ENCODE measurements around the gene P3H4.

The P3H4 gene

GRCh38 chr17:41792845-41793783, 18.6 kb downstream of the P3H4 start:
- no peak for TF ChIP-seq TAF1 (IDR thresholded peaks at IDR 0.05; ENCODE audit: low read depth, low read length)
- TF ChIP-seq POU2F2 (IDR thresholded peaks at IDR 0.05; ENCODE audit: low read depth, low read length) = no peak
- TF ChIP-seq POLR2A (IDR thresholded peaks at IDR 0.05; ENCODE audit: low read depth, low read length) = no peak
- TF ChIP-seq POLR2AphosphoS5 (IDR thresholded peaks at IDR 0.05; ENCODE audit: low read depth, low read length) = no peak
- TF ChIP-seq SPI1 (IDR thresholded peaks at IDR 0.05; ENCODE audit: low read depth, low read length) = no peak
- TF ChIP-seq PAX5 (IDR thresholded peaks at IDR 0.05; ENCODE audit: insufficient read depth, low read length, severe bottlenecking) = no peak
- no peak for FAIRE-seq
- no peak for DNase-seq (ENCODE audit: insufficient read length, low spot score)

- TF ChIP-seq POLR2AphosphoS5 (IDR thresholded peaks at IDR 0.05; ENCODE audit: low read depth, low read length) (no peak), POLR2A (IDR thresholded peaks at IDR 0.05; ENCODE audit: low read depth, low read length) (no peak), POU2F2 (IDR thresholded peaks at IDR 0.05; ENCODE audit: low read depth, low read length) (no peak), TAF1 (IDR thresholded peaks at IDR 0.05; ENCODE audit: low read depth, low read length) (no peak), PAX5 (IDR thresholded peaks at IDR 0.05; ENCODE audit: insufficient read depth, low read length, severe bottlenecking) (no peak), SPI1 (IDR thresholded peaks at IDR 0.05; ENCODE audit: low read depth, low read length) (no peak)
- DNase-seq (ENCODE audit: insufficient read length, low spot score) = no peak
- FAIRE-seq = no peak
Measured at GRCh38 chr17:41787021-41787418, 24.7 kb downstream of the P3H4 start.

GRCh38 chr17:41786227-41787020, 25.3 kb downstream of the P3H4 start, which contains the start of gene JUP:
JUP (minus strand) TSS chr17:41786711; CDS start chr17:41771854, 14,857 bp downstream.
- DNase-seq (ENCODE audit: insufficient read length, low spot score) = peak; percentile 98
- no peak for TF ChIP-seq POU2F2 (IDR thresholded peaks at IDR 0.05; ENCODE audit: low read depth, low read length)
- no peak for TF ChIP-seq TAF1 (IDR thresholded peaks at IDR 0.05; ENCODE audit: low read depth, low read length)
- TF ChIP-seq PAX5 (IDR thresholded peaks at IDR 0.05; ENCODE audit: insufficient read depth, low read length, severe bottlenecking) = no peak
- no peak for TF ChIP-seq POLR2A (IDR thresholded peaks at IDR 0.05; ENCODE audit: low read depth, low read length)
- TF ChIP-seq SPI1 (IDR thresholded peaks at IDR 0.05; ENCODE audit: low read depth, low read length) = no peak
- TF ChIP-seq POLR2AphosphoS5 (IDR thresholded peaks at IDR 0.05; ENCODE audit: low read depth, low read length) = no peak
- peak; percentile 91 for FAIRE-seq

GRCh38 chr17:41785859-41786226, 25.9 kb downstream of the P3H4 start:
- FAIRE-seq (no peak), DNase-seq (ENCODE audit: insufficient read length, low spot score) (no peak)
- no peak for TF ChIP-seq POU2F2 (IDR thresholded peaks at IDR 0.05; ENCODE audit: low read depth, low read length)
- TF ChIP-seq POLR2A (IDR thresholded peaks at IDR 0.05; ENCODE audit: low read depth, low read length) = no peak
- TF ChIP-seq SPI1 (IDR thresholded peaks at IDR 0.05; ENCODE audit: low read depth, low read length) = no peak
- TF ChIP-seq PAX5 (IDR thresholded peaks at IDR 0.05; ENCODE audit: insufficient read depth, low read length, severe bottlenecking) = no peak
- TF ChIP-seq TAF1 (IDR thresholded peaks at IDR 0.05; ENCODE audit: low read depth, low read length) = no peak
- no peak for TF ChIP-seq POLR2AphosphoS5 (IDR thresholded peaks at IDR 0.05; ENCODE audit: low read depth, low read length)

GRCh38 chr17:41785091-41785858, 26.5 kb downstream of the P3H4 start:
- TF ChIP-seq TAF1 (IDR thresholded peaks at IDR 0.05; ENCODE audit: low read depth, low read length) (no peak), POLR2A (IDR thresholded peaks at IDR 0.05; ENCODE audit: low read depth, low read length) (no peak), POLR2AphosphoS5 (IDR thresholded peaks at IDR 0.05; ENCODE audit: low read depth, low read length) (no peak), POU2F2 (IDR thresholded peaks at IDR 0.05; ENCODE audit: low read depth, low read length) (no peak)
- no peak for FAIRE-seq
- DNase-seq (ENCODE audit: insufficient read length, low spot score) = no peak

- TF ChIP-seq SPI1 (IDR thresholded peaks at IDR 0.05; ENCODE audit: low read depth, low read length) (peak; percentile 13; the same call in 1 of the 2 replicates), POLR2AphosphoS5 (IDR thresholded peaks at IDR 0.05; ENCODE audit: low read depth, low read length) (no peak)
- no peak for DNase-seq (ENCODE audit: insufficient read length, low spot score)
- peak; percentile 71 for FAIRE-seq
Measured at GRCh38 chr17:41784207-41784744, 27.5 kb downstream of the P3H4 start.

- TF ChIP-seq SPI1 (IDR thresholded peaks at IDR 0.05; ENCODE audit: low read depth, low read length) (no peak), POLR2AphosphoS5 (IDR thresholded peaks at IDR 0.05; ENCODE audit: low read depth, low read length) (no peak), POLR2A (IDR thresholded peaks at IDR 0.05; ENCODE audit: low read depth, low read length) (no peak), PAX5 (IDR thresholded peaks at IDR 0.05; ENCODE audit: insufficient read depth, low read length, severe bottlenecking) (no peak), POU2F2 (IDR thresholded peaks at IDR 0.05; ENCODE audit: low read depth, low read length) (no peak), TAF1 (IDR thresholded peaks at IDR 0.05; ENCODE audit: low read depth, low read length) (no peak)
- no peak for FAIRE-seq
- no peak for DNase-seq (ENCODE audit: insufficient read length, low spot score)
Measured at GRCh38 chr17:41782142-41782541, 29.6 kb downstream of the P3H4 start.

- DNase-seq (ENCODE audit: insufficient read length, low spot score) (no peak), FAIRE-seq (no peak)
- no peak for TF ChIP-seq TAF1 (IDR thresholded peaks at IDR 0.05; ENCODE audit: low read depth, low read length)
- no peak for TF ChIP-seq POLR2A (IDR thresholded peaks at IDR 0.05; ENCODE audit: low read depth, low read length)
- TF ChIP-seq SPI1 (IDR thresholded peaks at IDR 0.05; ENCODE audit: low read depth, low read length) = no peak
- TF ChIP-seq POLR2AphosphoS5 (IDR thresholded peaks at IDR 0.05; ENCODE audit: low read depth, low read length) = no peak
- no peak for TF ChIP-seq POU2F2 (IDR thresholded peaks at IDR 0.05; ENCODE audit: low read depth, low read length)
- no peak for TF ChIP-seq PAX5 (IDR thresholded peaks at IDR 0.05; ENCODE audit: insufficient read depth, low read length, severe bottlenecking)
Measured at GRCh38 chr17:41781404-41782110, 30.2 kb downstream of the P3H4 start.

Data from GM12891 (cell line).